DLD1 (cell line): ENCODE measurements around the gene COL19A1.

Experiments
- in situ Hi-C: cut with HindIII; loops from 2 replicates; pipeline ENCODE4 v1.10.0; 2017; ENCODE audit warnings: low sequenced_read_pairs

COL19A1 gene

GRCh38 chr6:70208235-70208790 lies 342.0 kb downstream of the COL19A1 start:
- in situ Hi-C loops: no loop called here

- in situ Hi-C loops: no loop called here
Measured at GRCh38 chr6:70210462-70210861, 344.1 kb downstream of the COL19A1 start.

DNA sequence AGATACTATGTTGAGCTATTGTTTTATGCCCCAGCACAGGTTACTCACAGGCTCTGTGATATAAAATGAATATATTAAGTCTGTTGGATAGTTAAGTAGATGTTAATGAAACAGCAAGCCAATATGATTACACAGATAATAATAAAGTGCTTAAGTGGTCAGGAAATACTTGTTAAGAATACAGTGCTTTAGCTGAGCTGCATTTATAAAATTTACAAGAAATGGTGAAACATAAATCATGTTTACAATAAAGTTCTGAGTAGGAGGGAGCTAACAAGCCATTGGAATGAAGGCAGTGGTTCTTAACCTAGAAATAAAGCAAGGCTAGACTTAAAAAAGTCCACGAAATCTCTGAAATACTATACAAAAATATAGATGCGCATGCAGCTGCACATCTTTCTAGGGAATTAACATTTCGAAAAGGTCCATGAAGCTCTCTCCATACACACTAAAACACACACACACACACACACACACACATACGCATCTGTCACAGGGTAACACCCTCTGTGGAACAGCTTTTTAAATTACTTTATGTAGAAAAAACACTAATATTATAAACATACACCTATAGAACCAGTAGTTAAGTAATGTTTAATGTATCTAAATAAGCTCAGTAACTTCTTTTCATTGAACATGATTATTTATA lies 349.2 kb downstream of the COL19A1 start:
- in situ Hi-C loops: no loop called here

GRCh38 chr6:70216767-70217166 lies 350.4 kb downstream of the COL19A1 start:
- in situ Hi-C loops: no loop called here

DNA sequence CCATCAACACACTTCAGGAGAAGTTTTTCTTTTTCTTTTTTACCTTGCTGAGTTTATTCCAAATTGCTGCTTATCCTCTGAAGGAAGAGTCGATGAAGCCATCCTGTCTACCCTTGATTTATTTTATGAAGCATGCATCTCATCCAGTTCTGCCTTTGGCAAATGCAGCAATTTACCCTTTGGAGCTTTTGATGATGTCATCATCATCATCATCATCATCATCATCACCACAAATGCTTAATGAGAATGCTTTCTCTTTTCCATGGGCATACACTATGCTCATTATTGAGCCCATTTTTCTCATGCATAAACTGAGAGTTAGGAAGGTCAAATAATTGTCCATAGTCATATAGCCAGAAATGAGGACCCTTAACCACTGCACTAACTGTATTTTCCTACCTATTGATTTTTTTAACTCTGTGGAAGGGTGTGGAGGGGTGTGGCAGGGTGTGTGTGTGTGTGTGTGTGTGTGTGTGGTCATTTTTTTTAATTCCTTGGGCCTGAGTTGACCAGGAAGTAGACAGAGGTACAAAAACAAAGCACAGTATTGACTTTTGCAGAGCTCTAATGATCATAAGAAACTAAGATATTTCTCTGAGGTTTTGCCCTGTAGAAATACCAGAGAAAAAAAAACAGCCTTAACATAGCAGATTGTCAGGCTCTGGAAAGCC lies 353.7 kb downstream of the COL19A1 start:
- in situ Hi-C loops: no loop called here

- in situ Hi-C loops: no loop called here
Measured at GRCh38 chr6:70221025-70221714, 354.8 kb downstream of the COL19A1 start.

DNA sequence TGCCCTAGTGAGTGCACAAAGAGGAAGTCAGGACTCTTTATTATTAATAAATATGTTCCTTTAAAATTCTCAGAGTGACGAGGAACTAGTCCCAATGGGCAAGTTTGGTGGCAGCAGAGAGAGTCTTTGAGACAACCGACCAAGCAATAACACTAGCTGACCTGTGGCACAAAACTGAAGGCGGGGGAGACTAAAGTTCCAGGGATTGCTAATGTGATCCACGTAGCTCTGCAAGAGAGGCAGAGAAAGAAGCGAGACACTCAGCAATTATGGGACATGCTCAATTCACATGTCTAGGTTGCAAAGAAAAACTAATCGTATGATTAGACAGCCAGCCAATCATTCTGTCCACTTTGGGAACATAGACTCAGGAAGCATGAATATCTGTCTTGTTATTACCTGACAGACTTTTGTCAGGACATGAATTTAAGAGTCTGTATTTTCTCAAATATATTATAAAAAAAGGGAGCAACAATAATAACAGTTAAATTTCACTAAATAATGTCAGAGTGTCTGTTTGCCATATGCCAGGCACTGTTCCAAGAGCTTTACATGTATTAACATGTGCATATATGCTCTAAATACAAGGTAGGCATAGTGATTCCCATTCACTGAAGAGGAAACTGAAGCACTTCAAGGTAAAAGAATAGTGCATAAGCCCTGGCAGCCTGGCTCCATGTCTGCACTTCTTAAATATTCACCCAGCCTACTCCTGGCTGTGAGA lies 355.5 kb downstream of the COL19A1 start:
- in situ Hi-C loops: no loop called here

DNA sequence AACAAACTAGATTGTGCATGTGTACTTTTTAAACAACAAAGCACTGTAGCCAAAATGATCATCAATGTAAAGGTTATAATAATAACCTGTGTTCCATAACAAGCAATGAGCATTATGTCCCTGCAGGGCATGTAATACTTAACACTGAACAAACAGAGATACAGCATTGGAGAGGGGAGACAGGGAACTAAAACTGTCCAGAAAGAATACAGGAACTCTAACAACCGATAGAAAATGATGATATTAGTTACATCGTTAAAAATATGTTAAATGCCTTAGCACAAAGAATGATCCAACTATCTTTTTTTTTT lies 356.0 kb downstream of the COL19A1 start:
- in situ Hi-C loops: no loop called here

DNA sequence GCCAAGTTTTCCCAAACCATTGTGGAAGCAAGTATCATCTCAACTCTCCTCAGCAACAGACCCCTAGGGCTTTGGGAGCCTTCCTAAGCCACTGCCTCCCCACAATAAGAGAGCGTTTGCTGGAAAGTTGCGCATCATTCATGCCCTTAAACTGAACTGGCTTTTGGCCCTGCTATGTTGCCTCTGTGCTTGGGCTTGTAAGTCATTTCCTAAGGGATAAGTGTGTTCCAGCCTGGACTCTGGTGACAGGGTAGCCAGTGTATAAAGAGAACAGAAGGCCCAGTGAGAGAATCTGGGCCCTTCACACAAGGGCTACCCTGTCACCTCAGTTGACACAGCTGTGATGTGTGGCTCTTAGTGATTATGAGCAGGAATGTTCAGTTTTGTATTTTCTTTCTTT lies 358.7 kb downstream of the COL19A1 start:
- in situ Hi-C loops: no loop called here

DNA sequence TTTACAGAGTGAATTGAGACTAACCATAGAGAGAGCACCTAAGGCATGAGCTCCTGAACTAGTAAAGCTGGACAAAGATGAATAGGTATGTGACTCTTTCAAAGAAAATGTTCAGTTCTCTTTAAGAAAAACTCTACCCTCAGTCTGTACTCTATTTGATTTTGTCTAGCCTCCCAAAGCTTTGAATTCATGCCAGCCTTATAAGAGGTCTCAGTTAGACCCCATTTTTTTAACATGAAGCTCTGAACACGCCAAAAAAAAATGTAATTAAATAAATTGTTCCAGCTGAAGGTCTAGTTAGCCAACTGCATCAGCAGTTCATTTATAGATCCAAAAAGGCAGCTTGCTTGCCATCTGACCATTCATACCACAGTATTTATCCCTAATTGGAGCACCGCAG lies 365.0 kb downstream of the COL19A1 start:
- in situ Hi-C loops: no loop called here

GRCh38 chr6:70234561-70235236 lies 368.3 kb downstream of the COL19A1 start:
- in situ Hi-C loops: no loop called here

DNA sequence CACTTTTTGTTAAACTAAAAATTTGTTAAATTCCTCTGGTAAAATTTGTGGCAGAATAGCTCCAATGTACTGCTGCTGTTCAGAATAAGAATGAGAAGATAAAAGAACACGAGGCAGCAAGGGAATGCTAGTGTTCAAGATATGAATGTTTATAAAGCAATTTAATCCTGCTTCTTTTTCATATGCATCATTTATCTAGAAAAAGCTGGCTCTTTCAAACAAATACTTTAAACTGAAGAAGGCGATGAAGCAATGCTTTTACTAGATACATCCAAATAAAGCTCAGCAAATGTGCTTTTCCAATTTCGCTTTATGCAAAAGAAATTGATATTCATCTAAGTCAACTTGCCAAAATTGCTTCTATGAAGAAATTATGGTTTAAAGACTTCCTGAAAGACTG lies 370.0 kb downstream of the COL19A1 start:
- in situ Hi-C loops: no loop called here

DNA sequence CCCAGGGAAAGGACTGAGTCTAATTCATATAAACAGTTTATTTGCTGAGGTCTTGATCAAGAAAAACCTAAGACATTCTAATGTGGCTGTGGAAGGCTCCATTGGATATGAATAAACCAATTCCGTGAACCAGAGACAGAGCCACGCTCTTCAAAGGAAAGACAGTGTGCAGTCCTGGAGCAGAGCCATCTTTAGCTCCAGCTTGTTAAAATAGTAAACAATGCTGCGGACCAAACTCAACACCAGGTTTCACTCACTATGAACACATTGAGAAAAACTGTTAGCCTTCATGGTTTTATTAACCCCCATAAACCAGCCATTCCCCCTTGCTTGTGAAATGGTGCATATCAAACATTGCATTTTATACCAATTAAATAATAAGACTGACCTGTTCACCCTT lies 374.7 kb downstream of the COL19A1 start:
- in situ Hi-C loops: no loop called here

- in situ Hi-C loops: no loop called here
Measured at GRCh38 chr6:70241991-70242420, 375.6 kb downstream of the COL19A1 start.

GRCh38 chr6:70246118-70246517 lies 379.8 kb downstream of the COL19A1 start:
- in situ Hi-C loops: no loop called here

DNA sequence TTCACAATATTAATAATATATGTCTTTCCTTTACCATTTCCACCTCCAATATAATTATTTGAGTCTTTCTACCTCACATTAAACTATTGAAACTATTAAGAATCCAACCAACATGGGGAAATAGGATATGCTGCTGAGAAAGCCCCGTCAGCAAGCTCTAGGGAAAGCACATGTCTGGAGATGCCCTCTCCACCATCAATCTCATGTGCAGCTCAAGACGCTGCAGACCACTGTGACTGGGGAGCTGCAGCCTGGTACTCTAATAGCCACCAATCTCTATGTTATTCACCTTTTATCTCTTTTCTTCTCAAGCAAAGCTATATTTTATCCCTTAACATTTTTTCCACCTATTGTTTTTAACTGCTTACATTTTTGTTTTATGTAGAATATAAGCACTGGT lies 386.2 kb downstream of the COL19A1 start:
- in situ Hi-C loops: no loop called here

GRCh38 chr6:70253923-70254322 lies 387.6 kb downstream of the COL19A1 start:
- in situ Hi-C loops: no loop called here

DNA sequence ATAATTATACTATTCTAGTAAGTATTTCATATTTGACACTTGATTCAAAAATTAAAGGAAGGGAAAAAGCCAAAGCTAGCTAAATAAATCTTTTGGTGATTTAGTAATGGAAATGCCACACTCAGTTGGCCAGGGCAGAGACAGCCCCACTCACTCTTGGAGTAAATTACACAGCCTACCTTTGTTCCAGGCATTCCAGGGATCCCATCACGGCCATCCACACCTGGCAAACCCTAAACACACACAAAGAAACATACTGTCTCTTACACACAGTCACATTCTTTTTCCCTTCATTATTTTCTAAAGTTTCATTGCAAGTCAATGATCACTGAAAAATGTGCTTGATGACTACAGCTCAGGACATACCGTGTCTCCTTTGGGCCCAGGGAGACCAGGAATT lies 388.4 kb downstream of the COL19A1 start:
- in situ Hi-C loops: no loop called here

DNA sequence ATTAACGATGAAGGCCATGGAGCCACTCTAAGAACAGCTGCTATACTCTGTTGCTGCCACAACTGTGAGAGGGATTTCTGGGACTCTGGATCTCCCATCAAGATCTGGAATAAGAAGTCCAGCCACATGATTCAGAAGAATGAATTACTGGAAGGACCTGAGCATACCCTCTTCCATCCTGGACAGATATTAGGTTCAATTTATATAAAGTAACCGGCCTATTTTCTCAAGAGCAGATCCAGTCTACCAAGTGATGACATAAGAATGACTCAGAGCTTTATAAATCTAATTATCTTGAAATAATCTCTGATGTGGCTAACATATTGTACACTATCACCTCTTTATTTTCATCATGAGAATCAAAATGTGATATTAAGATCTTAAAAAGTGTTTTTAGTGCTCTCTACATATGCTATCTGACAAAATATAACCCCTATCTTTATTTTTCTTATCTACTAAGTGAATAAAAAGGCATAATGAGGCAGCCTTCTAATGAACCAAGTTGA lies 391.5 kb downstream of the COL19A1 start:
- in situ Hi-C loops: no loop called here

DNA sequence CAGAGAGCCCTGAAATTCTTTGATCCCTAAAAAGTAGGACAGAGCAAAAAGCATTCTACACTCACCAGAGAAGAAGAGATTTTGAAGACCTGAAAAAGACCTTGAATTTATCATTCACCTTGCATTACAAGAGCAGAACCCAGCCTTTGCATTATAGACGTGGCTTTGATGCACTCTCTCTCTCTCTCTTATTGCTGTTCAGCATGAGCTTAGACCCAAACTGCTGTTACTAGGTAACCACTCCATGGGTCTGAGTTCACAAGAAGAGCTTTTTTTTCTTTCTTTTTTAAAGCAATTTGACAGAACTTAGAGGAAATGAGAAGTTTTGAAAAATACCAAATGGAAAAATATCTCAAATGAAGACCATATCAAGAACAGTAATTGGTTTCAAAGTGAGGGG lies 392.1 kb downstream of the COL19A1 start:
- in situ Hi-C loops: no loop called here
